Ectodermal cell (in vitro differentiated cells): ENCODE results near the gene THOC7.

Experiments
- H3K27ac ChIP-seq: 2 replicates; pipeline ENCODE4 v1.7.0; 2013; ENCODE audit warnings: mild to moderate bottlenecking, low read depth, low read length; ENCODE audit not compliant: insufficient read depth, poor library complexity, severe bottlenecking
- H3K27me3 ChIP-seq: 2 replicates; pipeline ENCODE4 v1.7.0; 2013; ENCODE audit warnings: mild to moderate bottlenecking, low read length; ENCODE audit not compliant: insufficient read depth, control insufficient read depth, poor library complexity, severe bottlenecking
- H3K36me3 ChIP-seq: one replicate; pipeline ENCODE4 v1.7.0; 2013; ENCODE audit warnings: low read length; ENCODE audit not compliant: control insufficient read depth, insufficient read depth
- H3K4me1 ChIP-seq: one replicate; pipeline ENCODE4 v1.7.0; 2013; ENCODE audit warnings: low read length; ENCODE audit not compliant: control insufficient read depth, insufficient read depth
- H3K4me3 ChIP-seq: 2 replicates; pipeline ENCODE4 v1.7.0; 2013; ENCODE audit warnings: low read depth, low read length, control low read depth; ENCODE audit not compliant: insufficient read depth
- H3K9me3 ChIP-seq: 2 replicates; pipeline ENCODE4 v1.7.0; 2013; ENCODE audit warnings: mild to moderate bottlenecking, low read length, moderate library complexity; ENCODE audit not compliant: control insufficient read depth
- WGBS, 2 experiments: methylation state at CpG; one replicate each; pipeline ENCODE4 v1.1.7; 2013; ENCODE audit warnings: missing lambda C conversion rate in 2 of 2; 5-methylcytosine and 5-hydroxymethylcytosine counted together

Gene THOC7

GRCh38 chr3:63809607-63810006 is 54.0 kb downstream of the THOC7 start:
- WGBS, 2 experiments, result 93% methylated on average over 6 of the region's 6 CpGs
- Histone ChIP-seq H3K9me3 (no peaks in the 10 kb centered on the region), H3K27ac (no peak overlapping the region), H3K27me3 (no peaks in the 10 kb centered on the region), H3K4me3 (no peak overlapping the region), H3K4me1 (peaks cover 14% of the 10 kb centered on the region), H3K36me3 (no peaks in the 10 kb centered on the region)

- Histone ChIP-seq H3K4me3 (no peak overlapping the region), H3K36me3 (no peaks in the 10 kb centered on the region)
These were observed 55.0 kb downstream of the THOC7 start for GRCh38 chr3:63808633-63809032.

DNA sequence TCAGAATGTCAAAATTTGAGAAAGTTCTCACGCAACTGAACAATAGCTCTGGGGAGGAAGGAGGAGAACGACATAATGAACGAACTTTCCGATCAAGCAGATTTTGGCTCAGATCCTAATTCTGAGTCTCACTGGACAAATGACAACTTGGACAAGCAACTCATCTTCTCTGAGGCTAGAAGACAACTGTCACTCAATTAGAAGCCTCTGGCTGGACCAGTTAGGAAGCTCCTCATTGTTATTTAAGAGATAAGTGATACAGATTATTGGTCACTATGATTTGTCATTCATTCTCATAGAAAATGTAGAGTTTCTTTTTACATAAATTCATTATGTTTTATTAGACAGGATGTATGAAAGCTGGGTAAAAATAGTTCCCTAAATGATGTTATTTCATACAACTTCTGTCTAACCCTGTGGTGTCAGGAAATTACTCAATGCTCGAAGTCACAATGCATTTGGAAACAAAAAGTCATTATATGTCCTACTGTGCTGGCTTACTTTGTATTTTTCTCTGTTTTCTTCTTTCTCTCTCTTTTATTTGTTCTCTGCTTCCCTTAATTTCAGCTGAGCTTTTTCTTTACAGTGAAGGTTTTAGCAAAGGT is 55.5 kb downstream of the THOC7 start:
- Histone ChIP-seq H3K4me1 (no peaks in the 10 kb centered on the region), H3K9me3 (no peaks in the 10 kb centered on the region), H3K36me3 (no peaks in the 10 kb centered on the region), H3K4me3 (no peak overlapping the region), H3K27me3 (no peaks in the 10 kb centered on the region), H3K27ac (no peak overlapping the region)
- WGBS, 2 experiments, result 95% methylated on average over 5 of the region's 5 CpGs

More at GRCh38 chr3:63808633-63809032, 55.0 kb downstream of the THOC7 start:
- 79 to 99% methylated on average over 2 to 3 of the region's 3 CpGs for WGBS, 2 experiments
- no peak overlapping the region for H3K27ac ChIP-seq
- H3K4me1 ChIP-seq, result peaks cover 4% of the 10 kb centered on the region
- H3K27me3 ChIP-seq, result no peaks in the 10 kb centered on the region
- no peaks in the 10 kb centered on the region for H3K9me3 ChIP-seq

DNA sequence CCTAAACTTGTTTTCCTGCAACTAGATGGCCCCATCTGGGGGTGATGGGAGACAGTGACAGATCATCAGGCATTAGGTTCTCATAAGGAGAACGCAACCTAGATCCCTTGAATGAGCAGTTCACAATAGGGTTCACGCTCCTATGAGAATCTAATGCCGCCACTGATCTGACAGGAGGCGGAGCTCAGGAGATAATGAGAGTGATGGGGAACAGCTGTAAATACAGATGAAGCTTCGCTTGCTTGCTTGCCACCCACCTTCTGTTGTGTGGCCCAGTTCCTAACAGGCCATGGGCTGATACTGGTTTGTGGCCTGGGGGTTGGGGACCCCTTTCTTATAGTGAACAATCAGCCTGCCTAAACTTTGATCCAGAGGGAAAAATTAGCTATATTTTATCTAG is 59.7 kb downstream of the THOC7 start:
- Histone ChIP-seq H3K9me3 (no peaks in the 10 kb centered on the region), H3K4me3 (no peak overlapping the region), H3K27ac (no peak overlapping the region), H3K4me1 (no peaks in the 10 kb centered on the region), H3K36me3 (no peaks in the 10 kb centered on the region), H3K27me3 (no peaks in the 10 kb centered on the region)
- WGBS, 2 experiments, result 91 to 93% methylated on average over 5 of the region's 5 CpGs

GRCh38 chr3:63800097-63800496 is 63.5 kb downstream of the THOC7 start:
- Histone ChIP-seq H3K36me3 (no peaks in the 10 kb centered on the region), H3K4me1 (no peaks in the 10 kb centered on the region), H3K4me3 (no peak overlapping the region), H3K27ac (no peak overlapping the region), H3K27me3 (no peaks in the 10 kb centered on the region), H3K9me3 (no peaks in the 10 kb centered on the region)
- WGBS, 2 experiments, result 96 to 97% methylated on average over 4 of the region's 5 CpGs

GRCh38 chr3:63798949-63799348 is 64.7 kb downstream of the THOC7 start:
- H3K27ac ChIP-seq, result no peak overlapping the region

DNA sequence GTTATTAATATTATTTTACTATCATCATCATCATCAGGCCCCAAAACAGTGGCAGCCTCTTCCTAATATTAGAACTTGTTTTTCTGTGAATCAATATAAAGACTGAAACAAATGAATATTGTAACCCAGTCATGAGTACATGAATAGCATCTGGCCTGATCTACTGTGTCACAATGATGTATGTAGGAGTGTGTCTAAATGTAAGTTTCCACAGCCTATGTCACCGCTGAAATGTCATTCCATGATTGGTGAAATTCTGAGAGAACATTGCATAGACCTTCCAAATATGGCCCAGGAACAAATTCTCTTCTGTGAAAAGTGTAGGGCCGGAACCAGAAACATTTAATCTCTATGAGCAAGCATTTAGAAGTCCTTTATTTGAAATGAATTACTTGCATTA is 65.1 kb downstream of the THOC7 start:
- no peaks in the 10 kb centered on the region for H3K27me3 ChIP-seq
- H3K36me3 ChIP-seq, result no peaks in the 10 kb centered on the region
- 93 to 96% methylated on average over 2 of the region's 2 CpGs for WGBS, 2 experiments
- no peak overlapping the region for H3K27ac ChIP-seq
- H3K9me3 ChIP-seq, result no peaks in the 10 kb centered on the region
- no peak overlapping the region for H3K4me3 ChIP-seq
- H3K4me1 ChIP-seq, result peaks cover 4% of the 10 kb centered on the region

More at GRCh38 chr3:63798949-63799348, 64.7 kb downstream of the THOC7 start:
- Histone ChIP-seq H3K9me3 (no peaks in the 10 kb centered on the region), H3K36me3 (no peaks in the 10 kb centered on the region), H3K4me1 (peaks cover 4% of the 10 kb centered on the region), H3K4me3 (no peak overlapping the region), H3K27me3 (no peaks in the 10 kb centered on the region)
- WGBS, 2 experiments, result 96 to 98% methylated on average over 2 of the region's 2 CpGs

GRCh38 chr3:63795438-63795837 is 68.2 kb downstream of the THOC7 start:
- Histone ChIP-seq H3K36me3 (no peaks in the 10 kb centered on the region), H3K4me1 (peaks cover 4% of the 10 kb centered on the region), H3K9me3 (no peaks in the 10 kb centered on the region), H3K27me3 (no peaks in the 10 kb centered on the region), H3K27ac (no peak overlapping the region), H3K4me3 (no peak overlapping the region)
- 93 to 94% methylated on average over 6 of the region's 6 CpGs for WGBS, 2 experiments

- H3K27me3 ChIP-seq, result no peaks in the 10 kb centered on the region
- H3K4me1 ChIP-seq, result peaks cover 4% of the 10 kb centered on the region
- H3K36me3 ChIP-seq, result no peaks in the 10 kb centered on the region
- H3K9me3 ChIP-seq, result no peaks in the 10 kb centered on the region
- no peak overlapping the region for H3K4me3 ChIP-seq
- WGBS, 2 experiments, result no CpG with 5 or more reads among the region's 1 CpG
- no peak overlapping the region for H3K27ac ChIP-seq
These were observed 71.6 kb downstream of the THOC7 start for GRCh38 chr3:63791974-63792373.
